Colonic mucosa (tissue), 4 donors: Measurements from ENCODE around the gene BACE2. TPM values are rescaled to one million over a fixed set of nuclear protein-coding genes. Genes with fewer than 3 reads are reported as not detected.

Experiments
- DNase-seq: peaks from one replicate; pipeline ENCODE4 v3.0.0-alpha.2; 2020
- H3K27ac ChIP-seq: fragments of 200-600 bp; one replicate; pipeline ENCODE4 v1.8.0; 2021
- H3K27me3 ChIP-seq: fragments of 200-600 bp; one replicate; pipeline ENCODE4 v1.8.0; 2021
- H3K36me3 ChIP-seq: fragments of 200-600 bp; one replicate; pipeline ENCODE4 v1.8.0; 2021
- H3K4me1 ChIP-seq: fragments of 200-600 bp; one replicate; pipeline ENCODE4 v1.8.0; 2021; ENCODE audit warnings: mild to moderate bottlenecking
- H3K4me3 ChIP-seq: fragments of 200-600 bp; one replicate; pipeline ENCODE4 v1.8.0; 2021
- H3K9ac ChIP-seq, 2 donors: one replicate each; pipeline ENCODE4 v1.7.0; 2013; ENCODE audit warnings: control low read depth in 2 of 2, low read depth in 2 of 2, low read length in 2 of 2
- H3K9me3 ChIP-seq: fragments of 200-600 bp; one replicate; pipeline ENCODE4 v1.8.0; 2021
- CTCF ChIP-seq: fragments of 200-600 bp; IDR thresholded peaks from one replicate; pipeline ENCODE4 v1.8.0; 2022; ENCODE audit warnings: antibody characterized with exemption, mild to moderate bottlenecking
- intact Hi-C: fragments of 100-400 bp; cut with DNase I; formaldehyde crosslinking; loops from one replicate; pipeline ENCODE4 v1.14.1; 2022
- total RNA-seq, 2 donors: library from RNA; stranded (reverse); fragmentation: NEBNext Ultra II Directional in 1 of 2; extraction: Animal tissue kit (Norgen Biotek cat#: 25700) in 1 of 2; gene quantifications; one replicate each; pipeline ENCODE4 v1.2.1, GENCODE V29; 2021
- donor health status: healthy.
- donor health status: DM: no; HTN: no; CAD: no.
- donor health status: DM: no; HTN: no; CAD: no.

Gene BACE2
- total RNA-seq, 2 donors from 2014 or later: 69.5 to 80.2 TPM

GRCh38 chr21:41166884-41167283 lies 1.1 kb upstream of the BACE2 start:
- no peak overlapping the region for H3K27ac ChIP-seq
- DNase-seq: peak; percentile 42
- peak overlapping the region in 1 of 2 donors; percentile 93 for H3K9ac ChIP-seq
- H3K27me3 ChIP-seq: no peaks in the 10 kb centered on the region
- H3K4me1 ChIP-seq: no peaks in the 10 kb centered on the region
- no peaks in the 10 kb centered on the region for H3K36me3 ChIP-seq
- H3K4me3 ChIP-seq: peak overlapping the region; percentile 71
- H3K9me3 ChIP-seq: no peaks in the 10 kb centered on the region
- intact Hi-C loops: no loop called here
- no peak for TF ChIP-seq CTCF

GRCh38 chr21:41168391-41169257 lies 664 bp downstream of the BACE2 start:
- Histone ChIP-seq H3K27ac (peak overlapping the region; percentile 84), H3K27me3 (no peaks in the 10 kb centered on the region), H3K9ac (peak overlapping the region; percentile 74 to 93), H3K4me3 (peak overlapping the region; percentile 71), H3K9me3 (no peaks in the 10 kb centered on the region), H3K36me3 (no peaks in the 10 kb centered on the region), H3K4me1 (no peaks in the 10 kb centered on the region)
- intact Hi-C loops: no loop called here
- no peak for TF ChIP-seq CTCF
- DNase-seq: peak; percentile 67

GRCh38 chr21:41169258-41169576 lies 1.3 kb downstream of the BACE2 start:
- Histone ChIP-seq H3K9ac (peak overlapping the region in 1 of 2 donors; percentile 63), H3K27me3 (no peaks in the 10 kb centered on the region), H3K36me3 (no peaks in the 10 kb centered on the region), H3K4me3 (peak overlapping the region; percentile 71), H3K4me1 (no peaks in the 10 kb centered on the region), H3K9me3 (no peaks in the 10 kb centered on the region), H3K27ac (peak overlapping the region; percentile 84)
- TF ChIP-seq CTCF: no peak
- no peak for DNase-seq
- intact Hi-C loops: no loop called here

GRCh38 chr21:41169701-41170100 lies 1.7 kb downstream of the BACE2 start:
- DNase-seq: no peak
- intact Hi-C loops: loop anchor here (10.0 kb wide), 1 partner anchor 65 kb away; no protein-coding TSS in a partner anchor
- no peaks in the 10 kb centered on the region for H3K4me1 ChIP-seq
- H3K27me3 ChIP-seq: no peaks in the 10 kb centered on the region
- H3K9ac ChIP-seq: no peak overlapping the region
- H3K36me3 ChIP-seq: no peaks in the 10 kb centered on the region
- H3K4me3 ChIP-seq: peak overlapping the region; percentile 71
- TF ChIP-seq CTCF: no peak
- H3K27ac ChIP-seq: no peak overlapping the region
- H3K9me3 ChIP-seq: no peaks in the 10 kb centered on the region

- Histone ChIP-seq H3K9ac (no peak overlapping the region), H3K4me3 (no peak overlapping the region), H3K27ac (no peak overlapping the region), H3K27me3 (no peaks in the 10 kb centered on the region), H3K36me3 (no peaks in the 10 kb centered on the region), H3K4me1 (no peaks in the 10 kb centered on the region), H3K9me3 (no peaks in the 10 kb centered on the region)
- peak; percentile 62 for TF ChIP-seq CTCF
- peak; percentile 61 for DNase-seq
- intact Hi-C loops: loop anchor here (10.0 kb wide), 1 partner anchor 64 kb away; no protein-coding TSS in a partner anchor
Measured at GRCh38 chr21:41170442-41170841, 2.5 kb downstream of the BACE2 start.
